ENCODE data around the gene ALK. TPM values are rescaled to one million over a fixed set of nuclear protein-coding genes. Genes with fewer than 3 reads are reported as not detected.

The ALK gene
- total RNA-seq, 1 donor from 2014 or later, result 1.1 TPM

GRCh38 chr2:29808321-29808720 is 113.1 kb downstream of the ALK start:
- no peaks in the 10 kb centered on the region for H3K4me1 ChIP-seq
- H3K9me3 ChIP-seq, result no peaks in the 10 kb centered on the region
- H3K27ac ChIP-seq, result no peak overlapping the region
- intact Hi-C loops (cut with DNase I), result no loop called here
- DNase-seq, result no peak
- no peak overlapping the region for H3K4me3 ChIP-seq
- no peak for TF ChIP-seq CTCF (IDR thresholded peaks at IDR 0.05)
- no peaks in the 10 kb centered on the region for H3K36me3 ChIP-seq
- no peak for ATAC-seq
- peaks cover 3% of the 10 kb centered on the region for H3K27me3 ChIP-seq (ENCODE audit: low read depth)

GRCh38 chr2:29807082-29807481 is 114.3 kb downstream of the ALK start:
- no peak for TF ChIP-seq CTCF (IDR thresholded peaks at IDR 0.05)
- H3K27ac ChIP-seq, result no peak overlapping the region
- intact Hi-C loops (cut with DNase I), result no loop called here

GRCh38 chr2:29806461-29806860 is 114.9 kb downstream of the ALK start:
- Histone ChIP-seq H3K36me3 (no peaks in the 10 kb centered on the region), H3K27me3 (ENCODE audit: low read depth) (peaks cover 3% of the 10 kb centered on the region), H3K27ac (no peak overlapping the region), H3K4me3 (no peak overlapping the region), H3K9me3 (no peaks in the 10 kb centered on the region), H3K4me1 (no peaks in the 10 kb centered on the region)
- DNase-seq (no peak), ATAC-seq (no peak)
- no peak for TF ChIP-seq CTCF (IDR thresholded peaks at IDR 0.05)
- intact Hi-C loops (cut with DNase I), result no loop called here

More at GRCh38 chr2:29807082-29807481, 114.3 kb downstream of the ALK start:
- no peak overlapping the region for H3K4me3 ChIP-seq
- DNase-seq (no peak), ATAC-seq (no peak)
- H3K27me3 ChIP-seq (ENCODE audit: low read depth), result peaks cover 3% of the 10 kb centered on the region
- H3K4me1 ChIP-seq, result no peaks in the 10 kb centered on the region
- H3K9me3 ChIP-seq, result no peaks in the 10 kb centered on the region
- H3K36me3 ChIP-seq, result no peaks in the 10 kb centered on the region

- no peaks in the 10 kb centered on the region for H3K27me3 ChIP-seq (ENCODE audit: low read depth)
- H3K4me3 ChIP-seq, result no peak overlapping the region
- no peaks in the 10 kb centered on the region for H3K9me3 ChIP-seq
- DNase-seq (no peak), ATAC-seq (no peak)
- H3K4me1 ChIP-seq, result no peaks in the 10 kb centered on the region
- H3K36me3 ChIP-seq, result no peaks in the 10 kb centered on the region
- intact Hi-C loops (cut with DNase I), result no loop called here
- no peak for TF ChIP-seq CTCF (IDR thresholded peaks at IDR 0.05)
- H3K27ac ChIP-seq, result no peak overlapping the region
These were observed 116.7 kb downstream of the ALK start for GRCh38 chr2:29804671-29805070.

- no peak for TF ChIP-seq CTCF (IDR thresholded peaks at IDR 0.05)
- Histone ChIP-seq H3K4me3 (no peak overlapping the region), H3K27me3 (ENCODE audit: low read depth) (no peaks in the 10 kb centered on the region), H3K36me3 (no peaks in the 10 kb centered on the region), H3K27ac (no peak overlapping the region), H3K4me1 (no peaks in the 10 kb centered on the region), H3K9me3 (no peaks in the 10 kb centered on the region)
- DNase-seq (no peak), ATAC-seq (no peak)
- intact Hi-C loops (cut with DNase I), result no loop called here
These were observed 117.8 kb downstream of the ALK start for GRCh38 chr2:29803537-29803936.

GRCh38 chr2:29802986-29803385 is 118.4 kb downstream of the ALK start:
- DNase-seq, result no peak
- TF ChIP-seq CTCF (IDR thresholded peaks at IDR 0.05), result no peak
- ATAC-seq, result no peak
- H3K4me3 ChIP-seq, result no peak overlapping the region
- no peak overlapping the region for H3K27ac ChIP-seq
- no peaks in the 10 kb centered on the region for H3K9me3 ChIP-seq
- no peaks in the 10 kb centered on the region for H3K4me1 ChIP-seq
- H3K27me3 ChIP-seq (ENCODE audit: low read depth), result no peaks in the 10 kb centered on the region
- H3K36me3 ChIP-seq, result no peaks in the 10 kb centered on the region
- intact Hi-C loops (cut with DNase I), result no loop called here
